Measurements from ENCODE around the gene PCYT2. TPM values are rescaled to one million over a fixed set of nuclear protein-coding genes. Genes with fewer than 3 reads are reported as not detected.

The PCYT2 gene
- total and polyA plus RNA-seq, 9 of the 15 experiments (the other 6 are each of a cell fraction or from before 2014, with no cell fraction given), result 0.92 to 134 (median 82.5) TPM

GRCh38 chr17:81927653-81928543 is 16.7 kb upstream of the PCYT2 start, which contains the start of gene MAFG (continued):
- TF ChIP-seq SP1 (CRISPR knock-in tag; IDR thresholded peaks at IDR 0.05), result 0 out of 2 replicates have a peak, but pooled peaks have one; percentile 21
- TF ChIP-seq KAT2B (IDR thresholded peaks at IDR 0.05; ENCODE audit: low read depth, low read length), result no peak
- no peak for TF ChIP-seq ETV6 (IDR thresholded peaks at IDR 0.05; ENCODE audit: borderline replicate concordance in 1 of 2, low read depth in 2 of 2, low read length in 1 of 2)
- 0 out of 2 replicates have a peak, but pooled peaks have one; percentile 55 for TF ChIP-seq ETV6 (CRISPR knock-in tag; IDR thresholded peaks at IDR 0.05; ENCODE audit: borderline replicate concordance)
- TF ChIP-seq POLR2AphosphoS5 (IDR thresholded peaks at IDR 0.05; ENCODE audit: control insufficient read depth, insufficient read depth, low read depth, low read length), result peak; percentile 32; the same call in 1 of the 2 replicates
- TF ChIP-seq RAD21 (CRISPR knock-in tag; conservative IDR thresholded peaks at IDR 0.05 in 1 of 2, IDR thresholded peaks at IDR 0.05 in 1 of 2), result peak; percentile 40 to 55
- TF ChIP-seq ZNF431 (CRISPR knock-in tag; IDR thresholded peaks at IDR 0.05), result no peak
- TF ChIP-seq CEBPG (CRISPR knock-in tag; IDR thresholded peaks at IDR 0.05), result peak; percentile 78
- peak in 1 of 2 experiments; percentile 26; a peak in 1 of 4 replicates for TF ChIP-seq CEBPG (tag; conservative IDR thresholded peaks at IDR 0.05 in 1 of 2, IDR thresholded peaks at IDR 0.05 in 1 of 2)
- TF ChIP-seq ZFP1 (CRISPR knock-in tag; IDR thresholded peaks at IDR 0.05), result peak; percentile 37; the same call in 1 of the 2 replicates
- TF ChIP-seq PCBP2 (IDR thresholded peaks at IDR 0.05; ENCODE audit: low read depth, low read length, poor library complexity, severe bottlenecking), result no peak
- TF ChIP-seq WHSC1 (IDR thresholded peaks at IDR 0.05; ENCODE audit: low read length), result no peak
- TF ChIP-seq MITF (IDR thresholded peaks at IDR 0.05), result peak; percentile 64; the same call in 1 of the 2 replicates
- no peak for TF ChIP-seq ARNT (IDR thresholded peaks at IDR 0.05)
- no peak for TF ChIP-seq E2F3 (CRISPR knock-in tag; IDR thresholded peaks at IDR 0.05)
- TF ChIP-seq CEBPB (tag; IDR thresholded peaks at IDR 0.05), result 0 out of 2 replicates have a peak, but pooled peaks have one; percentile 8
- TF ChIP-seq ATF4 (CRISPR knock-in tag; IDR thresholded peaks at IDR 0.05), result no peak
